ENCODE results near the gene CTBP2. TPM values are rescaled to one million over a fixed set of nuclear protein-coding genes. Genes with fewer than 3 reads are reported as not detected.
A peak's percentile ranks its signal among the peaks of the same experiment; 100 is the strongest.
"Not testable (repeated sequence)": the region's sequence is repeated elsewhere in the genome, so short reads cannot be mapped to it uniquely, and the experiment has no call there.

Gene CTBP2
- total and polyA plus RNA-seq, 11 donors, result 10.1 to 45.5 (median 29.1) TPM

GRCh38 chr10:124989526-124989925, 170.8 kb downstream of the CTBP2 start:
- 56 to 68% (median 60%) methylated on average over 10 of the region's 10 CpGs for WGBS, 4 donors
- no peaks in the 10 kb centered on the region for H3K9me3 ChIP-seq
- no peaks in the 10 kb centered on the region for H3K27me3 ChIP-seq
- ATAC-seq (no peak), DNase-seq (no peak)
- TF ChIP-seq CTCF (IDR thresholded peaks at IDR 0.05) (no peak), POLR2A (IDR thresholded peaks at IDR 0.05) (no peak)
- peaks cover 0 to 100% (median 93%) of the 10 kb centered on the region in 9 donors for H3K36me3 ChIP-seq
- H3K4me1 ChIP-seq, result peaks cover 0 to 21% (median 5%) of the 10 kb centered on the region in 12 donors
- no peak overlapping the region for H3K4me3 ChIP-seq
- H3K27ac ChIP-seq, result peak overlapping the region in 3 of 12 donors; percentile 6 to 54 (median 47)
- intact Hi-C loops (cut with DNase I), result loop anchor here in 1 of 10 donors (5.0 kb wide), 1 partner anchor 343 kb away; no protein-coding TSS in a partner anchor

DNA sequence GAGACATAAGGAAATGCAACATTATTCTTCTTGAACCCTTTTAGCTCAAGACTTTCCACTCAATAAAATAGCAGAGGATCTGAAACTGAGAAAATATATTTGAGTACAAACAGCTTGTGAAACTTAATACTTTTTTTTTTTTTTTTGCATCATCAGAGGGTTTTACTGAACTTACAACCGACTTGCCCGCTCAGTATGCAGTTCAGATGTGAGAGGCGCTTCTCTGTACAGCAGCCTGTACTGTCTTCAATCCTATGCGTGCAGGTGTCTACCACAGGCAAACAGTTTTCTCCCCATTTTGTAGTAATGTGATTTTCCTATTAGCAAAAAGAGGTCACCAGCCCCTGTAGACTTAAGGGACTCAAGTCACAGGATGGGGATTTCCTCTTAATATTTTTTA, 171.6 kb downstream of the CTBP2 start:
- peaks cover 0 to 100% (median 93%) of the 10 kb centered on the region in 9 donors for H3K36me3 ChIP-seq

GRCh38 chr10:124987788-124988187, 172.6 kb downstream of the CTBP2 start:
- H3K9me3 ChIP-seq, result no peaks in the 10 kb centered on the region
- peaks cover 0 to 24% (median 6%) of the 10 kb centered on the region in 12 donors for H3K4me1 ChIP-seq
- no peak overlapping the region for H3K4me3 ChIP-seq
- DNase-seq (no peak), ATAC-seq (no peak)
- H3K27me3 ChIP-seq, result no peaks in the 10 kb centered on the region
- H3K36me3 ChIP-seq, result peaks cover 0 to 100% (median 93%) of the 10 kb centered on the region in 9 donors
- intact Hi-C loops (cut with DNase I), result loop anchor here in 1 of 10 donors (5.0 kb wide), 1 partner anchor 345 kb away; no protein-coding TSS in a partner anchor
- no peak overlapping the region for H3K27ac ChIP-seq
- 85 to 95% (median 94%) methylated on average over 1 of the region's 1 CpG for WGBS, 4 donors
- TF ChIP-seq POLR2A (IDR thresholded peaks at IDR 0.05), result no peak
- no peak for TF ChIP-seq CTCF (IDR thresholded peaks at IDR 0.05)

More for the DNA sequence above, 171.6 kb downstream of the CTBP2 start:
- not testable (repeated sequence) for H3K27ac ChIP-seq, DNase-seq, ATAC-seq, H3K27me3 ChIP-seq, H3K9me3 ChIP-seq, H3K4me3 ChIP-seq
- intact Hi-C loops (cut with DNase I), result loop anchor here in 1 of 10 donors (5.0 kb wide), 1 partner anchor 344 kb away; no protein-coding TSS in a partner anchor
- WGBS, 4 donors, result 85 to 91% (median 88%) methylated on average over 4 of the region's 4 CpGs
- peaks cover 0 to 21% (median 5%) of the 10 kb centered on the region in 12 donors for H3K4me1 ChIP-seq

DNA sequence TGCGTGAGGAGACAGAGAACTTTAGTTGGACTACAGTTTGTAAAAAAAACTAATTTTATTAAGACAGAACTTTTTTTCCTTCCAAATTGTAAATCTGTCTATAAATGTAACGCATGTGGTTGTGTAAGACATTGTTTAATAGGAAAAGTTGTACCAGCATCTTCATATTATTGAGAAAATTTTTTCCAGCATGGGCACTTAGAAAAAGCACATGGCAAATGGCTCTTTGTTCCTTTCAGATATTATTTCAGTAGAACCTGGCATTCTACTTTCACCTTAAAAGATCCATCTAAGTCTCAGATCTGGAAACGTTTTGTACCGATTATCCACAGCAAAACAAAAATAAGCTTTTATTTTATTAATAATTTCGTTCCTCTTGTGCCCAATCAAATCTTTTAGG, 175.2 kb downstream of the CTBP2 start:
- intact Hi-C loops (cut with DNase I), result loop anchor here in 1 of 10 donors (5.0 kb wide), 1 partner anchor 347 kb away; no protein-coding TSS in a partner anchor
- Histone ChIP-seq H3K9me3 (no peaks in the 10 kb centered on the region), H3K36me3 (peaks cover 0 to 94% (median 82%) of the 10 kb centered on the region in 9 donors), H3K27ac (no peak overlapping the region), H3K4me1 (peaks cover 0 to 15% (median 5%) of the 10 kb centered on the region in 12 donors), H3K4me3 (no peak overlapping the region), H3K27me3 (no peaks in the 10 kb centered on the region)
- ATAC-seq, result no peak
- WGBS, 4 donors, result 86 to 88% (median 88%) methylated on average over 5 of the region's 5 CpGs
- no peak for TF ChIP-seq POLR2A (IDR thresholded peaks at IDR 0.05)
- no peak for TF ChIP-seq CTCF (IDR thresholded peaks at IDR 0.05)
- no peak for DNase-seq

- H3K4me1 ChIP-seq, result peaks cover 0 to 9% (median 1%) of the 10 kb centered on the region in 12 donors
- no peak for TF ChIP-seq CTCF (IDR thresholded peaks at IDR 0.05)
- no peak for TF ChIP-seq POLR2A (IDR thresholded peaks at IDR 0.05)
- H3K9me3 ChIP-seq, result no peaks in the 10 kb centered on the region
- no peak for DNase-seq
- no peak overlapping the region for H3K4me3 ChIP-seq
- 96 to 100% (median 97%) methylated on average over 1 of the region's 1 CpG for WGBS, 4 donors
- no peaks in the 10 kb centered on the region for H3K27me3 ChIP-seq
- peaks cover 0 to 89% (median 75%) of the 10 kb centered on the region in 9 donors for H3K36me3 ChIP-seq
- intact Hi-C loops (cut with DNase I), result no loop called here
- no peak overlapping the region for H3K27ac ChIP-seq
- ATAC-seq, result no peak
Observed at GRCh38 chr10:124984376-124984775, 176.0 kb downstream of the CTBP2 start.
